IPS DF 6.9 (cell line): Measurements from ENCODE around the gene VPS35L.

Experiments used
- DNase-seq: peaks from one replicate; pipeline ENCODE4 v3.0.0-alpha.2; 2013; ENCODE audit warnings: low read depth, low spot score
- H3K27ac ChIP-seq: one replicate; pipeline ENCODE4 v1.5.1; 2013; ENCODE audit warnings: low read length, control low read depth
- H3K27me3 ChIP-seq: 2 replicates; pipeline ENCODE4 v1.6.1; 2013; ENCODE audit warnings: mild to moderate bottlenecking, low read length; ENCODE audit not compliant: control insufficient read depth, insufficient read depth
- H3K36me3 ChIP-seq: 2 replicates; pipeline ENCODE4 v1.6.1; 2013; ENCODE audit warnings: low read length; ENCODE audit not compliant: control insufficient read depth, insufficient read depth
- H3K4me1 ChIP-seq: 2 replicates; pipeline ENCODE4 v1.6.1; 2013; ENCODE audit warnings: low read length; ENCODE audit not compliant: control insufficient read depth, insufficient read depth
- H3K4me3 ChIP-seq: 2 replicates; pipeline ENCODE4 v1.5.1; 2013; ENCODE audit warnings: mild to moderate bottlenecking, low read length
- H3K9me3 ChIP-seq: 2 replicates; pipeline ENCODE4 v1.6.1; 2013; ENCODE audit warnings: low read length, inconsistent platforms; ENCODE audit not compliant: control insufficient read depth, insufficient read depth
- WGBS: extraction: QIAGEN DNeasy Blood & Tissue Kit; methylation state at CpG from one replicate; pipeline ENCODE4 v1.1.7; 2013; ENCODE audit warnings: mixed read lengths, missing lambda C conversion rate; ENCODE audit not compliant: insufficient read length, insufficient coverage; 5-methylcytosine and 5-hydroxymethylcytosine counted together

The VPS35L gene

GRCh38 chr16:19589771-19590302 lies 34.3 kb downstream of the VPS35L start:
- Histone ChIP-seq H3K27me3 (no peaks in the 10 kb centered on the region), H3K36me3 (no peaks in the 10 kb centered on the region; the same call in 1 of the 2 replicates), H3K9me3 (no peaks in the 10 kb centered on the region), H3K27ac (no peak overlapping the region), H3K4me3 (no peak overlapping the region), H3K4me1 (no peaks in the 10 kb centered on the region)
- no CpG with 5 or more reads among the region's 8 CpGs for WGBS
- DNase-seq = no peak

GRCh38 chr16:19595043-19595767 lies 39.7 kb downstream of the VPS35L start:
- Histone ChIP-seq H3K27ac (no peak overlapping the region), H3K4me3 (no peak overlapping the region), H3K4me1 (peaks cover 2% of the 10 kb centered on the region; the same call in 1 of the 2 replicates), H3K36me3 (no peaks in the 10 kb centered on the region; the same call in 1 of the 2 replicates), H3K27me3 (no peaks in the 10 kb centered on the region), H3K9me3 (no peaks in the 10 kb centered on the region)
- WGBS = no CpG with 5 or more reads among the region's 19 CpGs
- DNase-seq = no peak

GRCh38 chr16:19598805-19599510 lies 43.5 kb downstream of the VPS35L start:
- WGBS = 100% methylated on average over 1 of the region's 6 CpGs
- peaks cover 2% of the 10 kb centered on the region; the same call in 1 of the 2 replicates for H3K4me1 ChIP-seq

GRCh38 chr16:19599968-19600716 lies 44.6 kb downstream of the VPS35L start:
- H3K4me3 ChIP-seq = no peak overlapping the region

More at GRCh38 chr16:19598805-19599510, 43.5 kb downstream of the VPS35L start:
- Histone ChIP-seq H3K27me3 (no peaks in the 10 kb centered on the region), H3K36me3 (no peaks in the 10 kb centered on the region), H3K9me3 (no peaks in the 10 kb centered on the region), H3K4me3 (no peak overlapping the region), H3K27ac (no peak overlapping the region)
- no peak for DNase-seq

GRCh38 chr16:19601083-19601976 lies 45.8 kb downstream of the VPS35L start:
- H3K4me3 ChIP-seq = no peak overlapping the region
- WGBS = no CpG with 5 or more reads among the region's 13 CpGs
- H3K27ac ChIP-seq = no peak overlapping the region
- DNase-seq = peak; percentile 9
- peaks cover 2% of the 10 kb centered on the region; the same call in 1 of the 2 replicates for H3K4me1 ChIP-seq
- no peaks in the 10 kb centered on the region for H3K27me3 ChIP-seq
- no peaks in the 10 kb centered on the region for H3K36me3 ChIP-seq
- no peaks in the 10 kb centered on the region for H3K9me3 ChIP-seq

More at GRCh38 chr16:19599968-19600716, 44.6 kb downstream of the VPS35L start:
- Histone ChIP-seq H3K9me3 (no peaks in the 10 kb centered on the region), H3K36me3 (no peaks in the 10 kb centered on the region), H3K4me1 (peaks cover 2% of the 10 kb centered on the region; the same call in 1 of the 2 replicates), H3K27ac (no peak overlapping the region), H3K27me3 (no peaks in the 10 kb centered on the region)
- no peak for DNase-seq
- WGBS = no CpG with 5 or more reads among the region's 5 CpGs

- Histone ChIP-seq H3K4me1 (no peaks in the 10 kb centered on the region), H3K27me3 (no peaks in the 10 kb centered on the region), H3K27ac (no peak overlapping the region), H3K4me3 (no peak overlapping the region), H3K36me3 (no peaks in the 10 kb centered on the region), H3K9me3 (no peaks in the 10 kb centered on the region)
- no peak for DNase-seq
- no CpG with 5 or more reads among the region's 4 CpGs for WGBS
Measured at GRCh38 chr16:19604911-19605310, 49.4 kb downstream of the VPS35L start.

- H3K27me3 ChIP-seq = no peaks in the 10 kb centered on the region
- H3K9me3 ChIP-seq = no peaks in the 10 kb centered on the region
- peaks cover 2% of the 10 kb centered on the region; the same call in 1 of the 2 replicates for H3K36me3 ChIP-seq
- H3K4me3 ChIP-seq = no peak overlapping the region
- H3K27ac ChIP-seq = no peak overlapping the region
- no peaks in the 10 kb centered on the region for H3K4me1 ChIP-seq
- no CpG with 5 or more reads among the region's 1 CpG for WGBS
- no peak for DNase-seq
Measured at GRCh38 chr16:19605701-19606100, 50.2 kb downstream of the VPS35L start.

GRCh38 chr16:19607616-19608280 lies 52.2 kb downstream of the VPS35L start:
- Histone ChIP-seq H3K36me3 (peaks cover 2% of the 10 kb centered on the region; the same call in 1 of the 2 replicates), H3K4me1 (no peaks in the 10 kb centered on the region), H3K4me3 (no peak overlapping the region), H3K9me3 (no peaks in the 10 kb centered on the region), H3K27ac (no peak overlapping the region), H3K27me3 (no peaks in the 10 kb centered on the region)
- DNase-seq = no peak
- WGBS = no CpG with 5 or more reads among the region's 8 CpGs

- no CpG with 5 or more reads among the region's 5 CpGs for WGBS
- Histone ChIP-seq H3K27me3 (no peaks in the 10 kb centered on the region), H3K4me3 (no peak overlapping the region), H3K9me3 (no peaks in the 10 kb centered on the region), H3K4me1 (no peaks in the 10 kb centered on the region), H3K36me3 (peaks cover 2% of the 10 kb centered on the region; the same call in 1 of the 2 replicates), H3K27ac (no peak overlapping the region)
- no peak for DNase-seq
Measured at GRCh38 chr16:19609359-19609758, 53.9 kb downstream of the VPS35L start.
